ENCODE data around the gene ADAMTS2. TPM values are rescaled to one million over a fixed set of nuclear protein-coding genes. Genes with fewer than 3 reads are reported as not detected.

ADAMTS2 gene
- total and polyA plus RNA-seq, 5 donors from 2014 or later: 0.03 TPM; not detected in 4

DNA sequence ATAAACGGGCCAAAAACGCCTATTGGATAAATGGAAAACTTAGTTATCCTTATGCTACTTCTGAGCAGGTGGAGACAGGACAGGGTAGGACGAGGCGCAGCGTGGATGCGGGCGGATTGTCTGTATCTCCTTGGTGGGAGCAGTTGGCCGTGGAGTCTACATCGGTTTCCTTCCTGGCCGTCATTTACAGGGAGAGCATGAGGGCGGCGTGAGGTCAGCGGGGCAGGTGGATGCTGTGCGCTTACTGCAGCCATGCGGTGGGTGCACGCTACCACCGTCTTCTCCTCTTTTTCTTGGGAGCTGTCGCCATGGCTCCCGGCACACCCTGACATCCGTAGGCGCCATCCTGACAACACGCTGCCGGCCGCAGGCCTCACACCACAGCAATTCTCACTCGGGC, 121.3 kb downstream of the ADAMTS2 start:
- Histone ChIP-seq H3K36me3 (ENCODE audit: control insufficient read depth, insufficient read depth, low read length) (no peaks in the 10 kb centered on the region), H3K4me3 (ENCODE audit: low read depth, low read length) (no peak overlapping the region), H3K27me3 (ENCODE audit: control insufficient read depth, insufficient read depth, low read length) (no peaks in the 10 kb centered on the region), H3K27ac (ENCODE audit: insufficient read depth, low read length, poor library complexity, severe bottlenecking) (no peak overlapping the region), H3K4me1 (ENCODE audit: control insufficient read depth, insufficient read depth, low read length, poor library complexity, severe bottlenecking) (no peaks in the 10 kb centered on the region), H3K9me3 (ENCODE audit: control insufficient read depth in 2 of 2, low read length in 2 of 2) (no peaks in the 10 kb centered on the region)
- H3K27me3 Mint-ChIP-seq: no peaks in the 10 kb centered on the region
- no peak overlapping the region for H3K4me3 Mint-ChIP-seq
- H3K9me3 Mint-ChIP-seq: peaks cover 0 to 10% (median 7%) of the 10 kb centered on the region in 7 donors
- ATAC-seq (ENCODE audit: low read depth in 2 of 2) (no peak), DNase-seq (no peak)
- no peak overlapping the region for H3K27ac Mint-ChIP-seq
- H3K4me1 Mint-ChIP-seq: no peaks in the 10 kb centered on the region
- peaks cover 13% of the 10 kb centered on the region for H3K36me3 Mint-ChIP-seq

GRCh38 chr5:179223528-179223927, 121.7 kb downstream of the ADAMTS2 start:
- no peak overlapping the region for H3K27ac ChIP-seq (ENCODE audit: insufficient read depth, low read length, poor library complexity, severe bottlenecking)
- no peaks in the 10 kb centered on the region for H3K4me1 Mint-ChIP-seq
- peaks cover 13% of the 10 kb centered on the region for H3K36me3 Mint-ChIP-seq
- H3K9me3 Mint-ChIP-seq: peaks cover 0 to 10% (median 7%) of the 10 kb centered on the region in 7 donors
- no peaks in the 10 kb centered on the region for H3K27me3 Mint-ChIP-seq
- H3K36me3 ChIP-seq (ENCODE audit: control insufficient read depth, insufficient read depth, low read length): no peaks in the 10 kb centered on the region
- ATAC-seq (ENCODE audit: low read depth in 2 of 2): no peak
- H3K4me3 ChIP-seq (ENCODE audit: low read depth, low read length): no peak overlapping the region
- no peak overlapping the region for H3K27ac Mint-ChIP-seq
- H3K9me3 ChIP-seq (ENCODE audit: control insufficient read depth in 2 of 2, low read length in 2 of 2): no peaks in the 10 kb centered on the region
- no peaks in the 10 kb centered on the region for H3K4me1 ChIP-seq (ENCODE audit: control insufficient read depth, insufficient read depth, low read length, poor library complexity, severe bottlenecking)
- no peak for DNase-seq
- no peaks in the 10 kb centered on the region for H3K27me3 ChIP-seq (ENCODE audit: control insufficient read depth, insufficient read depth, low read length)
- no peak overlapping the region for H3K4me3 Mint-ChIP-seq

DNA sequence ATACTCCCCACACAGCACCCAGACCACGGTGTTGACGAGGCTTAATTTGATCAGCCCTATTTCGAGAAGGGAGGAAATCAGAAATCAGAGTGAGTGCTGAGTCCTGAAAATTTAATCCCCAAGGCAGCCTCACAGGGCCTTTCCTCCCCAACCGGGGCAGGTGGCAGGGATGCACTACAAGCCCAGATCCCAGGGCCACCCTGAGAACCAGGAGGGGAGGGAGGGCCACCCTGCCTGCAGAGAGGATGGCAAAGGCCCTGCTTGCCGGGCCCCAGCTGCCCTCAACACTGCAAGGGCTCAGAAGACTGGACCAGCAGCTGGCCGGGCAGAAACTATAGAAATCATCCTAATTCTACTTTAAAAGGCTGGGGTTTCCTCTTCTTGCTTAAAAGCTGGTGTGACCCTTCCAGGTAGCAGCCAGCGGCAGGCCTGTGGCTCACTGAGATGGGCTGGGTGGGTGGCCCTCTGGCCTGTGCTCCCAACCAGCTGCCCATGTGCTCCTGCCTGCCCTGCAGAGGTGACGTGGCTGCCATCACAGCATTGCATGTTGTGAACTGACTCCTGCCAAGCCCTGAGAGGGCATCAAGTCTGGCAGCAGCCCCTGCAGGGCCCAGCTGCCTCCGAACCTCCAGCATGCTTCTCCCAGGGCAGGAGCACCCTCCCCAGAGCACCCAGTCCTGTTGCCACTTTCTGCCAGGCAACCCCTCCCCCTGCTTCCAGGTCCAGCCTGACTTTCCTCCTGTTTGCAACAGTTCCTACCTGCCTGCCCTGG, 122.8 kb downstream of the ADAMTS2 start:
- H3K27me3 Mint-ChIP-seq: no peaks in the 10 kb centered on the region
- peaks cover 13% of the 10 kb centered on the region for H3K36me3 Mint-ChIP-seq
- H3K27ac ChIP-seq (ENCODE audit: insufficient read depth, low read length, poor library complexity, severe bottlenecking): no peak overlapping the region
- H3K4me1 ChIP-seq (ENCODE audit: control insufficient read depth, insufficient read depth, low read length, poor library complexity, severe bottlenecking): no peaks in the 10 kb centered on the region
- H3K4me3 Mint-ChIP-seq: no peak overlapping the region
- DNase-seq (no peak), ATAC-seq (ENCODE audit: low read depth in 2 of 2) (no peak)
- no peak overlapping the region for H3K4me3 ChIP-seq (ENCODE audit: low read depth, low read length)
- no peak overlapping the region for H3K27ac Mint-ChIP-seq
- no peaks in the 10 kb centered on the region for H3K36me3 ChIP-seq (ENCODE audit: control insufficient read depth, insufficient read depth, low read length)
- H3K27me3 ChIP-seq (ENCODE audit: control insufficient read depth, insufficient read depth, low read length): no peaks in the 10 kb centered on the region
- no peaks in the 10 kb centered on the region for H3K9me3 ChIP-seq (ENCODE audit: control insufficient read depth in 2 of 2, low read length in 2 of 2)
- H3K9me3 Mint-ChIP-seq: peaks cover 0 to 14% (median 7%) of the 10 kb centered on the region in 7 donors
- H3K4me1 Mint-ChIP-seq: no peaks in the 10 kb centered on the region

- Histone ChIP-seq H3K27me3 (ENCODE audit: control insufficient read depth, insufficient read depth, low read length) (no peaks in the 10 kb centered on the region), H3K9me3 (ENCODE audit: control insufficient read depth in 2 of 2, low read length in 2 of 2) (no peaks in the 10 kb centered on the region), H3K4me3 (ENCODE audit: low read depth, low read length) (no peak overlapping the region), H3K4me1 (ENCODE audit: control insufficient read depth, insufficient read depth, low read length, poor library complexity, severe bottlenecking) (no peaks in the 10 kb centered on the region), H3K36me3 (ENCODE audit: control insufficient read depth, insufficient read depth, low read length) (no peaks in the 10 kb centered on the region), H3K27ac (ENCODE audit: insufficient read depth, low read length, poor library complexity, severe bottlenecking) (no peak overlapping the region)
- no peak for DNase-seq
- peaks cover 13% of the 10 kb centered on the region for H3K36me3 Mint-ChIP-seq
- no peak for ATAC-seq (ENCODE audit: low read depth in 2 of 2)
- no peak overlapping the region for H3K27ac Mint-ChIP-seq
- no peaks in the 10 kb centered on the region for H3K4me1 Mint-ChIP-seq
- peaks cover 0 to 12% (median 7%) of the 10 kb centered on the region in 7 donors for H3K9me3 Mint-ChIP-seq
- no peak overlapping the region for H3K4me3 Mint-ChIP-seq
- no peaks in the 10 kb centered on the region for H3K27me3 Mint-ChIP-seq
Measured at GRCh38 chr5:179221877-179222220, 123.4 kb downstream of the ADAMTS2 start.

GRCh38 chr5:179221196-179221876, 123.9 kb downstream of the ADAMTS2 start:
- DNase-seq (no peak), ATAC-seq (ENCODE audit: low read depth in 2 of 2) (no peak)
- no peak overlapping the region for H3K27ac Mint-ChIP-seq
- H3K27me3 ChIP-seq (ENCODE audit: control insufficient read depth, insufficient read depth, low read length): no peaks in the 10 kb centered on the region
- H3K9me3 Mint-ChIP-seq: peaks cover 0 to 12% (median 7%) of the 10 kb centered on the region in 7 donors
- no peaks in the 10 kb centered on the region for H3K4me1 ChIP-seq (ENCODE audit: control insufficient read depth, insufficient read depth, low read length, poor library complexity, severe bottlenecking)
- no peaks in the 10 kb centered on the region for H3K9me3 ChIP-seq (ENCODE audit: control insufficient read depth in 2 of 2, low read length in 2 of 2)
- no peak overlapping the region for H3K4me3 Mint-ChIP-seq
- H3K27me3 Mint-ChIP-seq: no peaks in the 10 kb centered on the region
- no peak overlapping the region for H3K27ac ChIP-seq (ENCODE audit: insufficient read depth, low read length, poor library complexity, severe bottlenecking)
- H3K36me3 ChIP-seq (ENCODE audit: control insufficient read depth, insufficient read depth, low read length): no peaks in the 10 kb centered on the region
- H3K36me3 Mint-ChIP-seq: peaks cover 13% of the 10 kb centered on the region
- H3K4me1 Mint-ChIP-seq: no peaks in the 10 kb centered on the region
- no peak overlapping the region for H3K4me3 ChIP-seq (ENCODE audit: low read depth, low read length)

DNA sequence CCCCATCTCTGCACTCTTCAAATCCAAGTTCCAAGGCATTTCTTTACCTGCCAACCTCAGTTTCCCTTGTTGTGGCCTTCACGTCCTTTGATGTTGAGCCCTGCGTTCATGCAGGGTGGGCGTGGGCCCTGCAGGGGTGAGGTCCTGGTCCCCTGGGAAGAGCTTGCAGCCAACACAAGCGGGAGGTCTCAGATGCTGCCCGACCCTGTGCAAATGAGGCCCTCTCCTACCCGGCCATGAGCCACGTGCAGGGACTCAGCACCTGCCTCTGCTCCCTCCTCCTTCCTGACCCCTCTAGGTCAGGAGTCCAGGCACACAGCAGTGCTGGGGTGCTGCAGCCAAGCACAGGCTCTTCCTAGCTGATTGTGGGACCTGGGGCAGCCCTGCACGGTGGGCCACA, 124.5 kb downstream of the ADAMTS2 start:
- no peaks in the 10 kb centered on the region for H3K4me1 ChIP-seq (ENCODE audit: control insufficient read depth, insufficient read depth, low read length, poor library complexity, severe bottlenecking)
- H3K36me3 Mint-ChIP-seq: peaks cover 13% of the 10 kb centered on the region
- H3K4me1 Mint-ChIP-seq: no peaks in the 10 kb centered on the region
- no peaks in the 10 kb centered on the region for H3K27me3 ChIP-seq (ENCODE audit: control insufficient read depth, insufficient read depth, low read length)
- no peak overlapping the region for H3K4me3 ChIP-seq (ENCODE audit: low read depth, low read length)
- H3K9me3 Mint-ChIP-seq: peaks cover 0 to 12% (median 7%) of the 10 kb centered on the region in 7 donors
- H3K27ac Mint-ChIP-seq: no peak overlapping the region
- H3K27ac ChIP-seq (ENCODE audit: insufficient read depth, low read length, poor library complexity, severe bottlenecking): no peak overlapping the region
- peak overlapping the region in 1 of 4 donors; percentile 43 for H3K4me3 Mint-ChIP-seq
- DNase-seq (no peak), ATAC-seq (ENCODE audit: low read depth in 2 of 2) (no peak)
- no peaks in the 10 kb centered on the region for H3K9me3 ChIP-seq (ENCODE audit: control insufficient read depth in 2 of 2, low read length in 2 of 2)
- H3K36me3 ChIP-seq (ENCODE audit: control insufficient read depth, insufficient read depth, low read length): no peaks in the 10 kb centered on the region
- no peaks in the 10 kb centered on the region for H3K27me3 Mint-ChIP-seq

GRCh38 chr5:179219661-179220620, 125.3 kb downstream of the ADAMTS2 start:
- no peaks in the 10 kb centered on the region for H3K27me3 Mint-ChIP-seq
- Histone ChIP-seq H3K4me3 (ENCODE audit: low read depth, low read length) (no peak overlapping the region), H3K9me3 (ENCODE audit: control insufficient read depth in 2 of 2, low read length in 2 of 2) (no peaks in the 10 kb centered on the region), H3K27me3 (ENCODE audit: control insufficient read depth, insufficient read depth, low read length) (no peaks in the 10 kb centered on the region), H3K36me3 (ENCODE audit: control insufficient read depth, insufficient read depth, low read length) (no peaks in the 10 kb centered on the region), H3K27ac (ENCODE audit: insufficient read depth, low read length, poor library complexity, severe bottlenecking) (no peak overlapping the region), H3K4me1 (ENCODE audit: control insufficient read depth, insufficient read depth, low read length, poor library complexity, severe bottlenecking) (no peaks in the 10 kb centered on the region)
- H3K4me3 Mint-ChIP-seq: no peak overlapping the region
- H3K36me3 Mint-ChIP-seq: peaks cover 12% of the 10 kb centered on the region
- ATAC-seq (ENCODE audit: low read depth in 2 of 2): no peak
- H3K9me3 Mint-ChIP-seq: peaks cover 0 to 10% (median 7%) of the 10 kb centered on the region in 7 donors
- no peak for DNase-seq
- H3K4me1 Mint-ChIP-seq: no peaks in the 10 kb centered on the region
- H3K27ac Mint-ChIP-seq: no peak overlapping the region

Measured in CD4-positive, CD25-positive, alpha-beta regulatory T cell (primary cell).